HG03432 (cell line): ENCODE measurements around the gene ASTL.
A peak's percentile ranks its signal among the peaks of the same experiment; 100 is the strongest.
"Not testable (repeated sequence)": the region's sequence is repeated elsewhere in the genome, so short reads cannot be mapped to it uniquely, and the experiment has no call there.

ENCODE experiments used
- ATAC-seq: cut with Tn5 transposase; IDR thresholded peaks from one replicate; pipeline ENCODE4 v1.9.1; 2021; ENCODE audit warnings: mild to moderate bottlenecking, moderate library complexity; ENCODE audit not compliant: unreplicated experiment

Gene ASTL

GRCh38 chr2:96138179-96139145, at the start of gene ASTL:
ASTL (minus strand) TSS chr2:96138502; CDS start chr2:96138436, 66 bp downstream.
- peak; percentile 27 for ATAC-seq

- no peak for ATAC-seq
Observed at GRCh38 chr2:96186562-96186961, 48.3 kb upstream of the ASTL start.

- ATAC-seq, result no peak
Observed at GRCh38 chr2:96185516-96185915, 47.2 kb upstream of the ASTL start.

GRCh38 chr2:96184989-96185388, 46.7 kb upstream of the ASTL start:
- ATAC-seq, result no peak

- ATAC-seq, result no peak
Observed at GRCh38 chr2:96184188-96184587, 45.9 kb upstream of the ASTL start.

GRCh38 chr2:96181529-96181928, 43.2 kb upstream of the ASTL start:
- no peak for ATAC-seq

GRCh38 chr2:96180521-96180920, 42.2 kb upstream of the ASTL start:
- no peak for ATAC-seq

- ATAC-seq, result no peak
Observed at GRCh38 chr2:96180002-96180401, 41.7 kb upstream of the ASTL start.

GRCh38 chr2:96176661-96177060, 38.4 kb upstream of the ASTL start:
- ATAC-seq, result no peak

GRCh38 chr2:96175951-96176350, 37.6 kb upstream of the ASTL start:
- ATAC-seq, result no peak

GRCh38 chr2:96174251-96175144, 36.2 kb upstream of the ASTL start:
- peak; percentile 72 for ATAC-seq

- ATAC-seq, result no peak
Observed at GRCh38 chr2:96171831-96172230, 33.5 kb upstream of the ASTL start.

GRCh38 chr2:96170626-96171025, 32.3 kb upstream of the ASTL start:
- no peak for ATAC-seq

- ATAC-seq, result no peak
Observed at GRCh38 chr2:96169868-96170507, 31.7 kb upstream of the ASTL start.

- ATAC-seq, result no peak
Observed at GRCh38 chr2:96167407-96168013, 29.2 kb upstream of the ASTL start.

GRCh38 chr2:96164459-96165184, 26.3 kb upstream of the ASTL start:
- peak; percentile 78 for ATAC-seq

GRCh38 chr2:96163768-96164429, 25.6 kb upstream of the ASTL start:
- ATAC-seq, result peak; percentile 67

GRCh38 chr2:96163415-96163767, 25.1 kb upstream of the ASTL start:
- no peak for ATAC-seq

- ATAC-seq, result no peak
Observed at GRCh38 chr2:96161898-96162297, 23.6 kb upstream of the ASTL start.

GRCh38 chr2:96160366-96160765, 22.1 kb upstream of the ASTL start:
- not testable (repeated sequence) for ATAC-seq
